NCI-H82 (cell line): Measurements from ENCODE around the gene NPM3.
A peak's percentile ranks its signal among the peaks of the same experiment; 100 is the strongest.

ENCODE experiments used
- DNase-seq: peaks from one replicate; lab custom pipeline; 2025; lab: John Stamatoyannopoulos, UW

Gene NPM3

DNA sequence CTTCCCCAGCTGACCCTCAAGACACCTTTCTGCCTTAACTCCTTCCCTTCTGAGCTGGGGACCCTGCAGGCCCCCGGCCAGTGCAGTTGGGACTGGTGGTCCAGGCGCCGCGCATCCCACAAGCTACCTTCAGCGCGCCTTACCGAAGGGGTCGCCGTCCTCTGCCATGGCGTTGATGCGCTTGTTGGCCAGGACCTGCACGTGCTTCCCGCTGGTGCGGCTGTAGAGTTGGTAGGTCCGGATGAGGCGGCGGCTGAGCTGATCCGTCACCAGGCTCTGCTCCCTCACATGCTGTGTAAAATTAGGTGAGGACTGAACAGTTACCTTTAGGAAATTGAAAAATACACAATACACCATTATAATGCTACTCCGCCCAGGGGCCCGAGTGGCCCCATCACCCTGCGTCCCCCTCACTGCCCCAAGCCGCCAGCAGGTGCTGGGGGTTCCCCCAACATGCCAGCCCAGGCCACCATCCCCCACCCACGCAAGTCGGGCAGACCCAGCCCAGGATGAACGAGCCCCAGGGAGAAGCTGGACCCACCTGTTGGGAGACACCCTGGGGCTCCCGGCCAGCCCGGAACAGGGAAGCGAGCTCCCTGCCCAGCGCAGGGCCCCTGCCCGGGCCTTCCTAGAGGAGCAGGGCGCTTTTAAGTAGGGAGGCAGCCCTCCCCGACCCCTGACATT, 8.5 kb downstream of the NPM3 start:
- DNase-seq, result no peak

DNA sequence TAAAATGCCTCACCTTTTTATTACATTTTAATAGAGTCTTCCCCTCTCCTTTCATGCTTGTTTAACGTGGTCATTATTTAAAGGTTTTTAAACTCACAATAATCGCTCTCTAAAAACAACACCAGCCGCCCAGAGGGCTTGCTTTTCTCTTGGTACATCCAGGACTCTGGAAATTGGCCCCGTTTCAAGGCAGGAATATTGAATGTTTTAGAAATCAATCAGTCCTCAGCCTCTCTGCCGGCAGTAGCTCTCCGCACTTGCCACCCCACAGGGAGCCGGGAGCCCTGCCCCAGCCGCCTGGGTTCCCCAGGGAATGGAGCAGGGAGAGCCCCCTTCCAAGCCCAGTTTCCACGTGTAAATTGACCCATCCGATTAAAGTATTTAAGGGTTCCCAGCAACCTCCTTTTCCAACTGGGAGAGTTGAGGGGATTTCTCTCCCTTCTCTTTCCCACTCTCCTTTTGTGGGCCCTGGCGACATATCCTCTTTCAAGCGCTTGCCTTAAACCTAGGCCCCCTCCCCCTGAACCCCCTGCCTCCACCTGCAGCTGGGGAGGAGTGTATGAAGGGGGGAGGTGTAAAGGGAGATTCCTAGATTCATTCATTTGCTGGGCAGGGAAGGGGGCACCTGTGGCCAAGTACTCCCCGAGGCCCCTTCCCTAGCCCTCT, 9.2 kb downstream of the NPM3 start:
- DNase-seq, result no peak

DNA sequence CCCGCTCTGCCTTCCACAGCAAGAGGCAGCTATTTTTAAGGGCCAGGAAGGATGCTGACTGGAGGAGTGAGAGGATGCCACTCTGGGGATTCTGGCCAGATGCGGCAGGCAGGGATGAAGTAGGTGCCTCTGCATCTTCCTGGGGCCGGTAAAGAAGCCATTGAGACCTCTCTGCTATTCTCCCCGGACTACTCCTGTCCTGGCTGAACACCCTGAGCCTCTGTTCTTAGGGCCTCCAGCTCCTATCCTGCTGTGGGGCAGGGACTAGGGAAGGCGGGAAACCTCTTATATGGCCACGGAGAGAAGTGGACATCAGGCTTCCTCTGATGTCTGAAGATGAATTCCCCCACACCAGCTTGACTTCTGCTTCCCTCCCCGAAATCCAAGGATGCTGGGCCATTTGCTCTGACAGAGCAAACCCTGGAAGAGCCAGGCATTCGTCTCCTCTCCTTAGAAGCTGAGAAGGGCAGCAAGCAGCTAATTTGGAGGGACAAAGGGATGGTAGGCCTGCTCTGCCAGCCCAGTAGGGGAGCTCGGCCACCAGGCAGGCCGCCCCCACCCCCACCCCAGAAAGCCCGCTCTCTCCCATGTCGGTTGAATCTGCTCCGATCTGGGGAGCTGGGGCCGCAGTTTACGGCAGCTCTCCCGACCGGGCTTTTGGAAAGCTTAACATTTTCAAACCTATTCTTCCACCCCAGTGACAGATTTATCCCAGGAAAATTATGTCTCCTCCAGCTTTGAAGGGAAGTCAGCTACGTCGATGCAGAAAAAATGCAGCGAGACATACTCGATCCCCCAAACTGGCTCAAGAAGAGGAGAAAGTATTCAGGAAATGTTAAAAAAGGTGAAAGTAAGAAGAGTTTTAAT, 10.1 kb downstream of the NPM3 start:
- no peak for DNase-seq

DNA sequence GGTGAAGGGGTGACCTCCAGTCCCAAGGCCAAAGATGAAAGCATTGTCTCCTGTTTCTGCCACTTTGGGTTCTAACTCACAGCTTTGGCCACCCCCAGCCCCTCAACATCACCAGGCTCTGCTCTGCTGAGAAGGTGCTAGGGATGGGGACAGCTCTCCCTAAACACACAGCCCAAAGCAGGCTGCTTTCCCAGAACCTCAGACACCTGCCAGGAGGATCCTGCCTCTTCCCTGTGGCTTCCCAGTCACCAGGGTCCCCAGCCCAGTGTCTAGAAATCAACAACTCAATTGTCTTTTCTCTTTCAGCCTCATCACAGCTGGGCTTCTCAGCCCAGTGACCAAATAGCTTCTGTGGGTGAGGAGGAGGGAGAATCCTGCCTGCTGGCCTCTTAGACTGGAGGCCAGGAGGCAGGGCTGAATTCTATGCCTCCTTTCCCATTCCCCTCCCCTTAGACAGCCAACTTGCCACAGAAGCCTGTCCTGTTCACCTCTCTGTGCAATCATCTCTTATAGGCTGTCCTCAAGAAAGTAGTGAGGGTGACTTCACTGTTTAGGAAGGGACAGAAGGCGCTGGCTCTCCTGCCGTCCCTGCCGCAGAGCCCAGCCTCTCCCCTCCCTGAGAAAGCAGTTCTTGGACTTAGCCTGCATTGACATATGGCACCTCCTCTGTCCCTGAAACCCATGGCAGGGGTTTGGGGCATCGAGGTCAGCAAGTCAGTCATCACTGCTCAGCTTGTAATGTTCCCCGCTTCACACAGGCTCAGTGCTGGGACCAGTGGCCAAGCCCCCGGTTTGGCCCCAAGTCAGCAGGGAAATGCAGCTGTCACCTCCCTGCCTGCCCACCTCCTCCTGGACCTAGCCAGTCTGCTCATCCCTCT, 11.0 kb downstream of the NPM3 start:
- no peak for DNase-seq

DNA sequence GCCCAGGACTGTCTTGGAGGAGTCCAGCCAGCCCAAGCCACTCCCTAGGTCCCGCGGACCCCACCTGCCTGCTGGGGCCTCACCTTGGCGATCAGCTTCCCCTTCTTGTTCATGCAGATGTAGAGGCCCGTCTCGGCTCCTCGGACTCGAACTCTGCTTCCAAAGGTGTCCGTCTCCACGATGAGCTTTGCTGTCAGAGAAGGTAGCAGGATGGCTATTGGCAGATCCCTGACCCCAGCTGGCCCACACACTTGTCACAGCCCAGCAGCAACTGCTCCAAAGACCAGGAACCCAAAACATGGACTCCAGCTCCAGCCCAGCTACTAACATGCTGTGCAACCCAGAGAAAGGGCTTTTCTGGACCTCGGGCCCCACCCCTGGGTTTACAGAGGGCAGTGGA, 11.9 kb downstream of the NPM3 start:
- DNase-seq, result no peak

DNA sequence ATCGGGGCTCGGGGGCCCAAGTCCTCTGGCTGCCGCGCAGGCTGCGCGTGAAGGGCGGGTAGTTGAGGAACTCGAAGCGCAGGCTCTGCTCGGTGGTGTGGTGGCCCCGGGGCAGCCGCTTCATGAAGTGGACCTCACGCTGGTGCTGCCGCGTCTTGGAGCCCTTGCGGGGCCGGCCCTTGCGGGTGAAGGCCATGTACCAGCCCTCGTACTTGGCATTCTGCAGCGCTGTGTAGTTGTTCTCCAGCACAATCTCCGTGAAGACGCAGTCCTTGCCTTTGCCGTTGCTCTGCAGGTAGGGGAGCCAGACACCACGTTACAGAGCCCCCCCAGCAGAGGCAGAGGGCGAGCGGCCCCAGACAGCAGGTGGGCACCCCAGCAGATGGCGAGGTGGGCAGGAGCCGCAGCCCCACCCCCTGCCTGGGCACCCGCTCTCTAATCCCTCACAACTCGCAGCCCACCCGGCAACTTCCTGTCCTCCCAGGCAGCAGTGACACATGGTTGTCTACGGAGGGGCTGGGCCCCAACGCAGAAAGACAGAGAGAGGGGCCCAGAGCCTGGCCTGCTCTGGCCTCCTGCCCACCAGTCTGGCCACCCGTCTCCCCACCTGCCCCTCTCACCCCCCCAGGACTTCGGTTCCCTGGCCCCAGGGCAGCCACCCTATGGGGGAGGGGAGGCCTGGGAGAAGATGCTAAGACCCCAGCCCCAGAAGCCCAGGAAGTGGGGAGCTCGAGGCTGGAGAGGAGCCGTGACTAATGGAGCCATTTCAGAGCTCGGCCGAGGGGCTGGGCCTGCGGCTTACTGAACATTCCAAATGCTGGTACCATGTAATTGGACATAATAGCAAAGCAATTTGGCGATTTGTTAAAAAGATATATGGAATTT, 12.7 kb downstream of the NPM3 start:
- DNase-seq, result no peak

DNA sequence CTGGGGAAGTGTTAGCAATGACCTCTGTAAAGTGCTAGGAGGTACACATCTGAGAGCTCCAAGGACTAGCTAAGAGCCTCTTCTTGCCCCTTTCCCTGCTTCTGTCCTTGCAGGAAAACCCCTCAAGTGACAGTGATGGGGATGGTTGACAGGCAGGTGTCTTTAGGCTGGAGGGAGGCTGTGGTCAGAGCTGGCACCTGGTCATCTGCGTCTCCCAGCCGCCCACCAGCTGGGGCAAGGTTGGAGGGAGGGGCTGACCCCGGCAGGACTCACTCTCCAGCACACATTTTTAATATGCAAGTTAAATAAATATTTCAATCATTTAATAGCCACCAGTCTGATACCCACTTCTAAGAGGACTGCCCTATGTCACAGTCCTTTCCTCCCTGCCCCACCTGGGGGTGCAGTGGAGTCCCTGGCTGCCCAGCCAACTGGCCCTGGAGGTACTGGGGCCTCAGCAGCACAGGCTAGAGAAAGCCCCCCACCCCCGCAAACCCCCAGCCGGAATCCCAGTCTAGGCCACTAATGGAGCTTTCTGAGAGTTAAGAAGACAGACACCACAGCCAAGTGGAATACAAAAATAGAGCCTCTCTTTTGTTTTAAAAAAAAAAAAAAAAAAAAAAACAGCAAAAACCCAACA, 13.6 kb downstream of the NPM3 start:
- no peak for DNase-seq

DNA sequence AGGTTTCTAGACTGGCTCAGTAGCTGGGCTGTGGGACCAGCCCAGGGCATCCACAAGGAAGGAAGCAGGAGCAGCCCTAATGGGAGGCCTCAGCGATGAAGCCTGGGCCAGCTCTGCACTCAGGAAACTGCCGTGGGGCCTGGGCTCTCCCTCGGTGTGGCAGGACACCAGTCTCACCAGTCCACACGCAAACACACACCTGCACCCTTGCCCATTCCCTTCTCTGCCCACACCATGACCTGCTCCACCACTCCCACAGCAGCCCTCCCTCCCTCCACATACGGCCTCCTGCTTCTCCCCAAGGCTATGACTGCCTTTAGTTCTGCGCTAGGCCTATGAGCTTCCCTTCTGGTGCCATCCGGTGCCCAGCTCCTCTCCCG, 14.5 kb downstream of the NPM3 start:
- no peak for DNase-seq

DNA sequence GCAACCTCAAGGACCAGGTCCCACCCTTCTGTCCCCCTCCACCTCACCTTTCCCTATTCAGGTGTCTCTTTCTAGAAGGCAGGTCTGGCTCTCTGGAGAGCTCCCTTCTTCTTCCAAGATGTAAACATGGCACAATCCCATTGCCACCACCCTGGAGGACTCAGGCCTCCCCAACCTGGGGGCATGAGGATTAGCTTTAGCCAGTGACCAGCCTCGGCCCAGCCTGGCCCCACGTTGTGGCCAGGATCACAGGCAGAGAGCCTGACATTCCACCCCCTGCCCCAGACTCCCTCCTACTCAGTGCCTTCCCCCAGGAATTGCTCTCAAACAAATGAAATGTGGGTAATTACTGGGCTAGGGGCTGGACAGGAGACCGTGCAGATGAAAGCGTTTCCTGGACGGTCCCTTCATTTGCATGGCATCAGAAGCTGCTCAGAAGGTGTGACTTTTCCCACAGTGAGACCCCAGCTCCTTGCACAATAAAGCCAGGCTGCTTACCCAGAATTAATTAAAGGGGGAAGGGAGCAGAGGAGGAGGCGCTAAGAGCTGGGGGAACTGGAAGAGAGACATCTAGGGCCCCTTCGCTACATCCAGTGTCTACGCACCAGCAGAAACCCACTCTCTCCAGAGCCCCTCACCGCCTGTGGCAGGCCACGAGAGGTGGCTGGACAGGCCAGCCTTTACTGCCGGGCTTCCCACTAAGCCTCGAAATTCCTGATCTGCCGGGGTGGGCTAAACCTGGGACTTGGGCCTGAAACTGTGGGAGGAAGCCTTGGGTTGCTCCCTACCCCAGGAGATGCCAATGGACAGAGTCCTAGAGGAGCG, 15.1 kb downstream of the NPM3 start:
- no peak for DNase-seq

DNA sequence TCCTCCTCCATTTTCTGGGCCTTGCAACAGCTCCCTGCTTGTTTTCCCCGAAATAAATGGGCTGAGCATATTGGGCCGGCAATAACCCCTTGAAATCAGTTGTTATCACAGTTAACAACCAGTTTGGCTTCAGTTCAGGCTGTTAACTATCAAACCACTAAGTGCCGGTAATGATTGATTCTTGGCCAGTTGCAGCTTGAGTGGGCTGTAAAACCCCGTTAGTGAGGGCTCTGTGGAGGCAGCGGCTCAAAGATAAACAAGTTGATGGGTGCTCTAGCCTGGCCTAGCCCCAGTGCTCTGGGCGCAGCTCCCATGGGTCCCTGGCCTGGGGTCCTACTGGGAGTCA, 15.7 kb downstream of the NPM3 start:
- DNase-seq, result no peak

DNA sequence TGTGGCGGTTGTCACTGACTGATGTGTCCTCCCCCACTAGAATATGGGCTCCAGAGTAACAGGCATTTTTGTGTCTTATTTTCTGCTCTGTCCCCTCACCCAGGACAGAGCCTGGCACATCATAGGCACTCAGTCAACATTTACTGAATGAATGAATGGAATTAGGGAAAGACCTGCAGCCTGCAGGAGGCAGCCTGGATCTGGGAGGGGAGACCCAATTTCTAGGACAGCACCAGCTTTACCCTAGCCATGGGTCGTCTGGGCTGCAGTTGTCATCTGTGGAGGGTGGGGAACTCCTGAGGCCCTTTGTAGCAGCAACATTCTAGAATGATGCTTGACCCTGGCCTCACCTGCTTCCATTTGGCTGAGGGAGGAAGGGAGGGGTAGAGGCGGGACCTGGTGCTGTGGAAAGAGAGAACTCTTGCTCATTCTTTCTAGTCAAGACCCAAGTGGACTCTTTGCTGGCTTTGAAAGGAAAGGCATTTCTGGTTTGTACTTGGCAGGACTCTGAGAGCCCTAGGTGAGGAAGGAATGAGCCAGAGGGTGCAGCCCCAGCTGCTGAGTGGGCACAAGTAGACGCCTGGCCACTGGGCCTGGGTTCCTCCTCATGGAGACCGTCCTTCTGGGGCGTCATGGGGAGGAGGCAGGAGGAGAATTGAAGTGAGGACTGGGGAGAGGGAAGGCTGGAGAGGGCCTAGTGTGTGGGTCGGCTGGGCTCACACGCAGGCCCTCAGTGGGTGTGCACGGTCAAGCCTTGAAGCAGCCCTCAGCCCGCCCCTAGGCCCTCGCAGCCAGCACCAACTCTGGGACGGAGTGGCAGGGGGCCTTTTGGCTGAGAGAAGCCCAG, 16.3 kb downstream of the NPM3 start:
- DNase-seq, result no peak

DNA sequence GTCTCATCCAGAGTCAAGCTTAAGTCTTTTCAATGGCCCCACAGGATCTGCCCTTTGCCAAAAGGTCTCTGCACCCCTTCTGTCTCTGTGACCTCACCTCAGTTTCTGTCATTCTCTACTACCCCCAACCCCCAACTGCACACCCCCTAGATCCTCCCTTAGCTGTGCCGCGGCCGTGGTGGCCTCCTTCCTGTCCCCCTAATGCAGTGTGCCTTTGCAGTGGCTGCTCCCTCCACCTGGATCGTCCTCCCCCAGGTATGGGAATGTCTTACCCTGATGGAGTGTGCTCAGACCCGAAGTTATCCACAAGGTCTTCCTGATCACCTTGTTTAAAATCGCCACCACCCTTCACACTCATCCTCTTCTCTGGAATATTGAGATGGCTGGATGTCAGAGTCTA, 16.9 kb downstream of the NPM3 start:
- DNase-seq, result no peak

DNA sequence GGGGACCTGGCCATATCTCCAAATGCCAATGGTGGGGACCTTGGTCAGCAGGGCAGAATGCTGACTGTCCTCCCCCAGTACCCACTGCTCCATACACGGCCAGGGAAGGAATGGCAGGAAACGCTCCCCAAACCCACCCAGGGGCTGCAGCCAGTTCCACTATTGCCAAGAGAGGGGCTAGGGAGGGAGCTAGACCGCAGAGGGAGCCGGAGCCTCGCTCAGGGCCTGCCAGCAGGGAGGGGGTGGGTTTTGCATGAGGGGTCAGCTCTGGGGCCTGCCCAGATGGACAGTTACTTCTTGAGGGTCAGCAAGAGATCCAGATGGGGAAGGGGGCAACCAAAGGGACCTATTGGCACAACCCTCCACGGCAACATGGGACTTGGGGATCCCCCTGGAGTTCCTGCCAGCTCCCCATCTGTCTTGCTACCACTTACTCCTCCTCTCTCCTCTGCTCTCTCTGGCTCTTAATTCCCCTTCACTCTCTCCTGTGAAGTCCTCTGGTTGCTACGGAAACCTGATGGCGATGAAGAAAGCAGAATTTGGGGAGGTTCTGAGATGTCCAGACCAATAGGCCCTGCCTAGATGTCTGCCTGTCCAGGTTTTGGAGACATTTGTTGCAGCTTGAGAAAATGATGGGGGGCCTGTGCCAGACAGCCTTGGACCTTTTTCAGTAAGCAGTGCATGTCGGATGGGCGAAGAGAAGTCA, 20.0 kb downstream of the NPM3 start:
- no peak for DNase-seq

DNA sequence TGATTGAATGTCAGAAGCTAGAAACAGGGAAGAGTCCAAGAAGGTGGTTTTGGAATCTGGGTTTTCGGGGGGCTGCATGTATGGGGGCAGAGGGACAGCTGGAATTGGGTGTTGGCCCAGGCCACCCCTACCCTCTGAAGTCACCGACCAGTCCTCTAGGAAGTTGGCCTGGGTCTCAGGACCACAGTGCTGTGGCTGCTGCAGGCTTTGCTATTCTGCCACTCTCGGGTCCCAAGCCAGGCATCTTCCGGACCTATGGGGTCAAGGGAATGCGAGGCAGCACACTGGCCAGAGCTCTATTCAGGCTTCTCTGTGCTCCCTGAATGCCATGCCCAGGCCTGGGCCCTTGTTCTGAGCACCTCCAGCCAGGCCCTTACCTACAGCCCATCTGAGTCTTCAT, 20.5 kb downstream of the NPM3 start:
- no peak for DNase-seq

DNA sequence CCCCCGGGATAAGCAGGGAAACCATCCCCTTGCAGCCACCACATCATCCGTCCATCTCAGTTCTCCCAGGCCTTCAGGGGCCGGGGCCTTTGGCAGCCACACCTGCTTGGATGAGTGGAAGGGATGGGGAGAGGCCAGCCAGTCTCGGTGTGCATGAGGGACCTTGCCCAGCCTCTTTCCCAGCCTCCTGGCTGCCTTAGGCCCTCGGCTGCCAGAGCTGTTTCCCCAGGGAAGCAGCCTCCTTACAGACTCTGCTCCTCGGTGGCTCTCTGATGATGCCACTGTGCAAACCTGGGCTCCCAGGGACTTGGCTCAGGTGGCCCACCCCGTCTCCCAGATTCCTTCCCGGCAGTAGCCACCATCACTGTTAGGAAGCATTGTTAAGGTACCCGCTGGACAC, 22.0 kb downstream of the NPM3 start:
- no peak for DNase-seq

DNA sequence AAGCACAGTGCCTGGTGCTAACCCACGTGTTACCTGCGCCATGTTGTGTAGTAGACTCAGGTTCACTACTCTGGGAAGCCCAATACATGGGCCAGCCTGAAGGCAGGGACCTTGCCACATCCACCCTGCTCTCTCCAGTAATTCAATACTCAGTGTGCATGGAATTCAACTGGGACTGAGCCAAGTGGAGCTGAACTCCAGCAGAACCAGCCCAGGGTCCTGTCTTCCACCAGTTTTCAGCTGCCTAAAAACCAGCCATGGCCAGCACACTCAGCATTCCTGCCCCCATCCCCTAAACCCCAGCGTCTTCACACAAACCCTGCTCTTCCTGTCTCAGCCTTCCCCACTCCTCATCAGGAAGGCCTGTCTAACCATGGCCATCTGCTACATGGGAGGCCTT, 22.7 kb downstream of the NPM3 start:
- no peak for DNase-seq

DNA sequence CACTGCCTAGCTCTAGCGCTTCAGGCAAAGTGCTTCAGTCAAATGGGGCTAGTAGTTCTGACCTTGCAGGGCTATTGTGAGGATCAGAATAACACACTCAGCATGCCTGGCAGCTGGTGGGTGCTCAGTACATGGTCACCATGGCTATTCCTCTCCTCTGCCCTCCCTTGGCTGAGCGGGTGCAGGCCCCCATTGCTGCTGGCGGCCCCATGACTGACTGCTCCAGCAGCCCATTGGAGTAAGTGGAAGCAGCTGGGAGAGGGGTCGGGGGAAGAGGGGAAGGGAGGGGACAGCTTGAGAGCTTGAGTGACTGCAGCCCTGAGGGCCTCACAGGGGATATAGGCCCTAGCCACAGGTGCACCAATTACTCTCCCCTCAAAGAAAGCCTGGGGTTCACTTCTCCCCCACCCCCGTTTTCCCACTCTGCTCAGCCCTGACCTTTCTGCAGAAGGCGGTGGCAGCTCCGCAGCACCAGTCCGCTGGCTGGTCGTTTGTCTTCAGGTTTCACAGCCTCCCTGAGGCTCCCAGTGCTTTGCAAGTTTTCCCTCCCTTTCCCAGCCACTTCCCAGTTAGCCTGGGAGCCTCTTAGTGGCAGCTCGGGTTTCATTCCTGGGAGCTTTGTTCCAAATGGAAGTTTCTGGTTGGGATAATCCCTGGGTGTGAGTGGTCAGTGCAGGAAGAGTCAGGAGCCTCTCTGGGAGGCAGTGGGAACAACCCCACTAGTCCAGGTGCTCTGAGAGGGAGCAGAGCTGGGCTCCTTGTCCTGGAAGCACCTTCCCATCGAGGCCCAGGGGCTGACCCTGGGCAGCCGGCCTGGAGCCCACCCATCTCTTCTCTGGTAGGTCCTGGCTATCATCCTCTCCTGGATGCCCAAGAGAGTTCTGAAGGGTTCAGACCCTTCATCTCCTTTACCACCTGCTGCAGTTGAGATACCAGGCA, 23.7 kb downstream of the NPM3 start:
- DNase-seq, result peak; percentile 23
